GM18951 (cell line): ENCODE measurements around the gene OLIG3.

Experiments
- POLR2A ChIP-seq: IDR thresholded peaks from 4 replicates; pipeline ENCODE4 v1.6.1; 2011; ENCODE audit warnings: mild to moderate bottlenecking; ENCODE audit not compliant: insufficient read length, insufficient read depth; ENCODE audit errors: extremely low read depth
- in situ Hi-C: fragments of 300-500 bp; cut with MboI; formaldehyde crosslinking; loops from one replicate; pipeline ENCODE4 v1.12.0; 2022; ENCODE audit warnings: low sequenced_read_pairs, mixed read lengths, inconsistent platforms; ENCODE audit not compliant: unreplicated experiment

The OLIG3 gene

GRCh38 chr6:137492289-137493217, 1.6 kb downstream of the OLIG3 start:
- in situ Hi-C loops: no loop called here

GRCh38 chr6:137491478-137491877, 2.7 kb downstream of the OLIG3 start:
- no peak for TF ChIP-seq POLR2A
- in situ Hi-C loops: no loop called here

More at GRCh38 chr6:137492289-137493217, 1.6 kb downstream of the OLIG3 start:
- no peak for TF ChIP-seq POLR2A

- no peak for TF ChIP-seq POLR2A
- in situ Hi-C loops: no loop called here
Measured at GRCh38 chr6:137490961-137491360, 3.2 kb downstream of the OLIG3 start.

- in situ Hi-C loops: no loop called here
- TF ChIP-seq POLR2A: no peak
Measured at GRCh38 chr6:137490006-137490905, 3.9 kb downstream of the OLIG3 start.

- in situ Hi-C loops: no loop called here
- no peak for TF ChIP-seq POLR2A
Measured at GRCh38 chr6:137489046-137490005, 4.9 kb downstream of the OLIG3 start.

- in situ Hi-C loops: no loop called here
- TF ChIP-seq POLR2A: no peak
Measured at GRCh38 chr6:137488150-137489045, 5.8 kb downstream of the OLIG3 start.

GRCh38 chr6:137487869-137488149, 6.4 kb downstream of the OLIG3 start:
- no peak for TF ChIP-seq POLR2A
- in situ Hi-C loops: no loop called here

- in situ Hi-C loops: no loop called here
- no peak for TF ChIP-seq POLR2A
Measured at GRCh38 chr6:137487181-137487868, 6.9 kb downstream of the OLIG3 start.

GRCh38 chr6:137486416-137486815, 7.8 kb downstream of the OLIG3 start:
- in situ Hi-C loops: no loop called here
- no peak for TF ChIP-seq POLR2A

- in situ Hi-C loops: no loop called here
- no peak for TF ChIP-seq POLR2A
Measured at GRCh38 chr6:137480431-137480830, 13.8 kb downstream of the OLIG3 start.

- in situ Hi-C loops: no loop called here
- TF ChIP-seq POLR2A: no peak
Measured at GRCh38 chr6:137475103-137475502, 19.1 kb downstream of the OLIG3 start.
